Endometrial microvascular endothelial cells (primary cell): Measurements from ENCODE around the gene DNMBP. TPM values are rescaled to one million over a fixed set of nuclear protein-coding genes. Genes with fewer than 3 reads are reported as not detected.
"Not testable (repeated sequence)": the region's sequence is repeated elsewhere in the genome, so short reads cannot be mapped to it uniquely, and the experiment has no call there.

ENCODE experiments used
- in situ Hi-C: cut with HindIII; loops from 2 replicates; pipeline ENCODE4 v1.10.0; 2017; ENCODE audit warnings: low sequenced_read_pairs, low pct_unique_long_range_greater_than_20kb; ENCODE audit errors: inconsistent ontology term
- total RNA-seq: library from RNA; depleted of rRNA; stranded (reverse); fragments of >200 nt; gene quantifications from one replicate; pipeline ENCODE4 v1.2.3, GENCODE V29; 2015; ENCODE audit errors: inconsistent ontology term

DNMBP gene
- total RNA-seq, 1 donor from 2014 or later, result 31.9 TPM

DNA sequence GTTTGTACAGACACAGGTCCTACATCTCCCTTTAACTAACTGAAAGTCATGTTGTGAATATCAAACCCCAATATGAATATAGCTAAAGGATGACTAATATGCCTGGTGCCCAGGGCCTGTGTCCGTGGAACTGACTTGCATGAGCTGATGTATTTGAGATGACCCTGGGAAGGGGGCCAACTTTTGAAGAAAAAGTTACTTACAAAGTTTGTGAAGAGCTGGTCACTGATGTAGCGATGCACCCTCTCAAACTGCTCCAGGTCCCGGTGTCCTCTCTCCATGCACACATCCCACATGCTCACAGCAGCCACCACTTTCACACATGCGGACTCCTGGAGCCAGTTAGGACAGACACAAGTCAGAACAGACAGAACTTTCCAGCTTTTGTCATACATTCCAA lies 121.1 kb downstream of the DNMBP start:
- in situ Hi-C loops, result no loop called here

GRCh38 chr10:99883523-99883922 lies 126.2 kb downstream of the DNMBP start:
- in situ Hi-C loops, result no loop called here

GRCh38 chr10:99881371-99881770 lies 128.4 kb downstream of the DNMBP start:
- in situ Hi-C loops, result no loop called here

DNA sequence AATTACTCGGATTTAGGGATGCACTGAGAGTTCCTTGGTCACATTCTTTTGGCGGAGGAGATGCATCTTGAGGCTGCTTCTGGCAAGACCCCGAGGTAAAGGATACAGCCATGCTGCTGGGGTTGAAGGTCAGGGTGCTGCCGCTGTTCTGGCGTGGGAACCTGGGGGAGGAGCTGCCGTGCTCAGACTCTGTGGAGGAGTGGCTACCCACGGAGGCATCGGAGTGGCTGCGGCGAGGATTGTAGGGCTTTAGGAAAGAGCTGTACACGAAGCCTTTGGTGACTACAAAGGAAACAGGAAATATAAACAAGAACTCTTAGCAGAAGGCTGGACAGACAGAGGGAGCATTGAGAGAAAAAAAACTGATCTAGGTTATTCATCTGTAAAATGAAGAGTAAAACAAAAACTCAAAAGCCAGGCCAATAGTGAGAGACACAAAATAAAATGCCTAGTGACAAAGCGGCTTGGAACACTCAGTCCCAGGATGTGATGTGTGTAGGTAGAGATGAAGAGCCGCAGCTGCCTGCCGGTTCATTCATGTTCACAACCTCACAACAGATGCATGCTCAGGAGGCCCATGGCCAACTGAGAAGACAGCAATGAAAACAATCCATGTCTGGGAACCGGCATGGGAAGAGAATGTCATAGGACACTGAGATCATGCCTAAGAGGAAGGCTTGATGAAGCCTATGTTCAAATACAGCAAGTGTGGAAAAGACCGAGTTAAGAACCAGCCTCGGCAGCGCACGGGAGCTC lies 129.5 kb downstream of the DNMBP start:
- in situ Hi-C loops, result no loop called here

DNA sequence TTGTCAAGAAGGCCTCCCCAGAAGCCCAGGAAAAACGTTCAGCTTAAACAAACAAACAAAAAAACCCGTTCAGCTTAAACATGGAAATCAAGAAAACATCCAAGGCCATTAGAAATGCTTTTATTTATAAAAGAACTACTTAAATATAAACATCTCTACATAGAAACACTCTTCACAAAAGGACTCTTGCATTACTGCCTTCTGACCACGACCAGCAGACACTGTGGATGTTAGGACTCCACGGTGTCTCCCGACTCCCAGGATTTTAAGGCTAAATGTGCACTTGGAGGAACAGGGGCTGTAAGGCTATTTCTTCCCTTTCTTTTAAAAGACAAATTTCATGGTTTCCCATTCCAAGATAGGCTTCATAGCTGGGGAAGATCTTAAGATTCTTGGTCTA lies 134.3 kb downstream of the DNMBP start:
- in situ Hi-C loops, result no loop called here

- in situ Hi-C loops, result no loop called here
These were observed 135.2 kb downstream of the DNMBP start for GRCh38 chr10:99874341-99875085.

GRCh38 chr10:99873846-99874245 lies 135.9 kb downstream of the DNMBP start:
- in situ Hi-C loops, result no loop called here

DNA sequence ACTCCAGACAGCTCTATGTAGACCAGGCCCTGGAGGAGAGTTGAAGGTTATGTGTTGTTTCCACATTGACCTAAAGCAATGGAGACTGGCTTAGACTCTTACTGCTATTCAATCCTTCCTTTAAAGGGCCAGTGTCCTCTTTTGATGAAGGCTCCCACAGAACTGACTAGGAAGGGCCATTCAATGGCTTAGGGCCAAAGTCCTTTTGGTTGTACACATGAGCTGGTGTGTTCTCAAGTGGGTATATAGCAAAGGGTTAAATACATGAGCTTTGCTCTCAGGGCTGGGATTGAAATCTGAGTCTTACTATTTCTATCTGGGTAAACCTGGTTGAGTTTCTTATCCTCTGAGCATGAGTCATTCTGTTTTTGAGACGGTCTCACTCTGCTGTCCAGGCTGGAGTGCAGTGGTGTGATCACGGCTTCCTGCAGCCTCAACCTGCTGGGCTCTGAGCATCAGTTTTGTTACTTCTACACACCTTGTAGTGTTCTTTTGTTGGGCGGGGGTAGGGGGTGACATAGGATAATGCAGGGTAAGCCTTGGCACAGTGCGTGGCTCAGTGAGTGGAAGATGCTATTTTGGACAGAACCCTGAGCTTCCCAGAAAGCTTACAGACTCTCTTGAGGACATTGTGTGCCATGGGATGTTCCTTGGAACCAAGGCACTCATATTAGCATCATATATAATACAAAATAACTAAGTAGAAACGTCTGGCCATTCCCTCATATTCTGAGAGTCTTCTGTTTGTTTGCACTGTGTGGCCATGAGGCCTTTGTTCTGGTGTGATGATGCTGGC lies 137.2 kb downstream of the DNMBP start:
- in situ Hi-C loops, result no loop called here

DNA sequence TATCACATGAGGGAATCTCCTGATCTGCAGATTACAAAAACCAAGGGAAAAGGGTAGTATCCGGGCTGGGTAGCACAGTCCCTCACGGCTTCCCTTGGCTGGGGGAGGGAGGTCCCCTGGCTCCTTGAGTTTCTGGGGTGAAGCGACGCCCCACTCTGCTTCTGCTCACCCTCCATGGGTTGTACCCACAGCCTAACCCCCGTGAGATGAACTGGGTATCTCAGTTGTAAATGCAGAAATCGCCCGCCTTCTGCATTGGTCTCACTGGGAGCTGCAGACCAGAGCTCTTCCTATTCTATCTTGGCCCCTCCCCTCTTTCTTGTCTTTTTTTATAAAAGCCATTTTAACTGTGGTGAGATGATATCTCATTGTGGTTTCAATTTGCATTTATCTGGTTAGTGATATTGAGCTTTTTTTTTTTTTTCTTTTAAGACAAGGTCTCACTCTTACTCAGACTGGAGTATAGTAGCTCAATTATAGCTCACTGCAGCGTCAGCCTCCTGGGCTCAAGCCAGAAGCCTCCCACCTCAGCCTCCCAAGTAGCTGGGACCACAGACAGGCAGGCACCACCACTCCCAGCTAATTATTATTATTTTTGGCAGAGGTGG lies 139.5 kb downstream of the DNMBP start:
- in situ Hi-C loops, result no loop called here

GRCh38 chr10:99869581-99870122 lies 140.1 kb downstream of the DNMBP start:
- in situ Hi-C loops, result no loop called here

- in situ Hi-C loops, result not testable (repeated sequence)
These were observed 142.5 kb downstream of the DNMBP start for GRCh38 chr10:99867250-99867649.

DNA sequence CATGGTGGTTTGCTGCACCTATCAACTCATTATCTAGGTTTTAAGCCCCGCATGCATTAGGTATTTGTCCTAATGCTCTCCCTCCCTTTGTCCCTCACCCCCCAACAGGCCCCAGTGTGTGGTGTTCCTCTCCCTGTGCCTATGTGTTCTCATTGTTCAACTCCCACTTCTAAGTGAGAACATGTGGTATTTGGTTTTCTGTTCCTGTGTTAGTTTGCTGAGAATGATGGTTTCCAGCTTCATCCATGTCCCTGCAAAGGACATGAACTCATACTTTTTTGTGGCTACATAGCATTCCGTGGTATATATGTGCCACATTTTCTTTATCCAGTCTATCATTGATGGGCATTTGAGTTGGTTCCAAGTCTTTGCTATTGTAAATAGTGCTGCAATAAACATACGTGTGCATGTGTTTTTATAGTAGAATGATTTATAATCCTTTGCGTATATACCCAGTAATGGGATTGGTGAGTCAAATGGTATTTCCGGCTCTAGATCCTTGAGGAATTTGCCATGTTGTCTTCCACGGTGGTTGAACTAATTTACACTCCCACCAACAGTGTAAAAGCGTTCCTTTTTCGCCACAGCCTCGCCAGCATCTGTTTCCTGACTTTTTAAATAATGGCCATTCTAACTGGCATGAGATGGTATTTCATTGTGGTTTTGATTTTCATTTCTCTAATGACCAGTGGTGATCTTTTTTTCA lies 146.1 kb downstream of the DNMBP start:
- in situ Hi-C loops, result not testable (repeated sequence)

DNA sequence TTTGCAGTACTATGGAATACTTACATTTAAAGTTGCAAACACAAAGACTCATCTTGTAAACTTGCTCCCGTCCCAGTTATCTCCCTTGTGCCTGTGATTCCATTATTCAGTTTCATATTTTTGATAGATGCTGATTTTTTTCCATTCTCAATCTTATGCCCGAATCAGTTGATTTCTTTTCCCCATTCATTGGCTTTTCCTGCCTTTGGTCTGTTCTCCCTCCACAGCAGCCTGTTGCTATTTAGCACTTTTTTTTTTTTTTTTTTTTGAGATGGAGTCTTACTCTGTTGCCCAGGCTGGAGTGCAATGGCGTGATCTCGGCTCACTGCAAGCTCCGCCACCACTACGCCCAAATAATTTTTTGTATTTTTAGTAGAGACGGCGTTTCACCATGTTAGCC lies 149.3 kb downstream of the DNMBP start:
- in situ Hi-C loops, result no loop called here

GRCh38 chr10:99859585-99859984 lies 150.2 kb downstream of the DNMBP start:
- in situ Hi-C loops, result no loop called here

DNA sequence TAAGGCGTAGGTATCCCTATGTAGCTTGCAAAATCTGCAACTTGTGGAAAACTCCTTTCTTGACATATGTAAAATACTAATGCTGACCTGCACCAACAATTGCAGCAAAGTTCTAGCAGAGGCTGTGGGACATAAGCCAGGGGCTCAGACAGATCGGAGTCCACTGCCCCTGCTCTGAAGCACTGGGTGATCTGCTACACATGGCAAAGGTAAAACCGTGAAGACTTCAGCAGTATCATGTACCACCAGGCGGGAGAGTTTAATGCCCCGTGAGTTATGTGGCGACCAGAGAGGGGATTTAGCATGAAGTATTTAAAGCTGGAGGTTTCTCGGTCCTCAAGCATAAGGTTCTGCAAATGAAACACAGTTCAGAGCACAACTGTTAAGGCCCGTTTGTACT lies 150.9 kb downstream of the DNMBP start:
- in situ Hi-C loops, result no loop called here

DNA sequence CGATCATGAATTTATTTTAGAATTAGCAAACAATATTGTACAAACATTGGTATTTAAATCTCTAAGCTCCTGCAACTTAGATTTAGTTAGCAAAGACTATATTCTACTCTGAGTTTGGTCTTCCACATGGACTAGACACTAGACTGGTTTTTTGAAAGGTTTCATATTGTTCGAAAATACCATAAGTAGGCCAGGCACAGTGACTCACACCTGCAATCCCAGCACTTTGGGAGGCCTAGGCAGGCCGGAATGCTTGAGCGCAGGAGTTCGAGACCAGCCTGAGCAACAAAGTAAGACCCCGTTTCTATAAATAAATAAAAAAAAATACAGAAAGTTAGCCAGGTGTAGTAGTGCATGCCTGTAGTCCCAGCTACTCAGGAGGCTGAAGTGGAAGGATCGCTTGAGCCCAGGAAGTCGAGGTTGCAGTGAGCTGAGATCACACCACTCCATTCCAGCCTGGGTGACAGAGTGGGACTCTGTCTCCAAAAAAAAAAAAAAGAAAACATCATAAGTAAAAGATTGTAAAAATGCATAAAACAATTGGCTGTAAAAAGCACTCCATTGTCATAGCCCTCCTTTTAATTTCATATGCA lies 154.2 kb downstream of the DNMBP start:
- in situ Hi-C loops, result no loop called here

GRCh38 chr10:99854860-99855259 lies 154.9 kb downstream of the DNMBP start:
- in situ Hi-C loops, result no loop called here

DNA sequence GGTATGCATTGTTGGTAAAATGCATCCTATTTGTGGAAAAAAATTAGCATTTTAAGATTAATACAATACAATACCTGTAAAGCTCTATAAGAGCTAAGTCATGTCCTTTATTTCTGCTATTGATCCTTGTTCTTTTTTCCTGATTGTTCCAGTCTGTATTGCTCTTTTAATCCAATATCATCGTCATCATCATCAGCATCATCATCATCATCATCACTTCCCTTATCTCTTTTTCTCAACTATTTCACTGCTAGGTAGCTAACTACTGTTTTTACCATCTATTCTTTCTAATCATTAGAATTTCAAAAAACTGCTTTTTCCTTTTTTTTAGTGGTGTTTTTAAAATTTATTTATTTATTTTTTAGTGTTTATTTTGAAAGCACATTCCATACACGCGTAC lies 156.1 kb downstream of the DNMBP start:
- in situ Hi-C loops, result no loop called here
